Activated CD8-positive, alpha-beta memory T cell treated with anti-CD3 and anti-CD28 coated beads, Interleukin-2, amount 50 U/mL, for 24 hours (primary cell): ENCODE data around the gene ARHGAP26.
"Not testable (repeated sequence)": the region's sequence is repeated elsewhere in the genome, so short reads cannot be mapped to it uniquely, and the experiment has no call there.

ENCODE experiments used
- DNase-seq: peaks from one replicate; pipeline ENCODE4 v3.0.0-alpha.2; 2020; ENCODE audit errors: extremely low read depth

The ARHGAP26 gene

GRCh38 chr5:143086908-143087637 lies 316.9 kb downstream of the ARHGAP26 start:
- no peak for DNase-seq

GRCh38 chr5:143088702-143089101 lies 318.5 kb downstream of the ARHGAP26 start:
- not testable (repeated sequence) for DNase-seq

- not testable (repeated sequence) for DNase-seq
These were observed 319.9 kb downstream of the ARHGAP26 start for GRCh38 chr5:143090044-143090443.

- not testable (repeated sequence) for DNase-seq
These were observed 322.7 kb downstream of the ARHGAP26 start for GRCh38 chr5:143092711-143093451.

- no peak for DNase-seq
These were observed 323.4 kb downstream of the ARHGAP26 start for GRCh38 chr5:143093452-143094086.

GRCh38 chr5:143094087-143094521 lies 323.9 kb downstream of the ARHGAP26 start:
- DNase-seq, result no peak

- DNase-seq, result not testable (repeated sequence)
These were observed 324.4 kb downstream of the ARHGAP26 start for GRCh38 chr5:143094608-143095007.

- DNase-seq, result no peak
These were observed 330.9 kb downstream of the ARHGAP26 start for GRCh38 chr5:143101121-143101520.

GRCh38 chr5:143101725-143102386 lies 331.7 kb downstream of the ARHGAP26 start:
- DNase-seq, result no peak

GRCh38 chr5:143102411-143102810 lies 332.2 kb downstream of the ARHGAP26 start:
- no peak for DNase-seq

- no peak for DNase-seq
These were observed 335.2 kb downstream of the ARHGAP26 start for GRCh38 chr5:143105216-143105905.

- DNase-seq, result no peak
These were observed 336.0 kb downstream of the ARHGAP26 start for GRCh38 chr5:143106174-143106573.

GRCh38 chr5:143108498-143109128 lies 338.4 kb downstream of the ARHGAP26 start:
- no peak for DNase-seq

GRCh38 chr5:143110591-143110990 lies 340.4 kb downstream of the ARHGAP26 start:
- no peak for DNase-seq

GRCh38 chr5:143111799-143112198 lies 341.6 kb downstream of the ARHGAP26 start:
- DNase-seq, result no peak

- no peak for DNase-seq
These were observed 343.3 kb downstream of the ARHGAP26 start for GRCh38 chr5:143113461-143113860.

GRCh38 chr5:143114481-143114880 lies 344.3 kb downstream of the ARHGAP26 start:
- no peak for DNase-seq

- DNase-seq, result no peak
These were observed 345.2 kb downstream of the ARHGAP26 start for GRCh38 chr5:143115381-143115780.

GRCh38 chr5:143116814-143117213 lies 346.6 kb downstream of the ARHGAP26 start:
- no peak for DNase-seq

- no peak for DNase-seq
These were observed 347.6 kb downstream of the ARHGAP26 start for GRCh38 chr5:143117821-143118220.

GRCh38 chr5:143118222-143118621 lies 348.0 kb downstream of the ARHGAP26 start:
- DNase-seq, result no peak
